ENCODE results near the gene VTCN1.

GRCh38 chr1:117229217-117229616 is 18.5 kb upstream of the VTCN1 start:
- TF ChIP-seq CTCF (IDR thresholded peaks at IDR 0.05; ENCODE audit: poor library complexity) (no peak), EZH2phosphoT487 (IDR thresholded peaks at IDR 0.05; ENCODE audit: low read depth, severe bottlenecking, unreplicated experiment) (no peak), EZH2 (IDR thresholded peaks at IDR 0.05; ENCODE audit: borderline replicate concordance) (no peak)

Measured in hepatocyte (in vitro differentiated cells).